Tibial artery (tissue), 4 donors: ENCODE results near the gene RNLS.

Experiments
- DNase-seq, 2 donors: peaks; one replicate each; pipeline ENCODE4 v3.0.0-alpha.2; 2019
- H3K27ac ChIP-seq, 2 donors: fragments of 200-600 bp; sonication (generic) in 1 of 2; 1 replicate in 1 of 2; 2 replicates in 1 of 2; pipeline ENCODE4 v1.5.1; 2018 to 2019; ENCODE audit warnings: mild to moderate bottlenecking in 1 of 2
- H3K27me3 ChIP-seq, 2 donors: fragments of 200-600 bp; sonication (generic) in 1 of 2; one replicate each; pipeline versions ENCODE4 v1.5.1 to v1.6.0; 2016 to 2019
- H3K36me3 ChIP-seq, 3 donors: fragments of 200-600 bp; sonication (generic) in 2 of 3; one replicate each; pipeline ENCODE4 v1.5.1; 2016 to 2019; ENCODE audit warnings: mild to moderate bottlenecking in 2 of 3
- H3K4me1 ChIP-seq, 4 donors: fragments of 200-600 bp; sonication (generic) in 2 of 4; 1 replicate in 3 of 4; 2 replicates in 1 of 4; pipeline ENCODE4 v1.5.1; 2016 to 2019
- H3K4me3 ChIP-seq, 2 donors: fragments of 200-600 bp; sonication (generic) in 1 of 2; 1 replicate in 1 of 2; 2 replicates in 1 of 2; pipeline ENCODE4 v1.5.1; 2018 to 2019; ENCODE audit warnings: mild to moderate bottlenecking in 2 of 2
- H3K9me3 ChIP-seq, 3 donors: fragments of 200-600 bp; sonication (generic) in 1 of 3; one replicate each; pipeline ENCODE4 v1.5.1; 2016 to 2019
- intact Hi-C: fragments of 100-400 bp; cut with DNase I; formaldehyde crosslinking; loops from one replicate; pipeline ENCODE4 v1.15.0; 2023; ENCODE audit warnings: low total_unique reads
- TF ChIP-seq, protein P1 (sequence below), 2 experiments: fragments of 200-600 bp in 1 of 2; fragments of 450-650 bp in 1 of 2; IDR thresholded peaks; one replicate each; pipeline ENCODE4 v1.5.1; 2017 to 2019; ENCODE audit warnings: antibody characterized with exemption in 2 of 2, mild to moderate bottlenecking in 1 of 2, moderate library complexity in 1 of 2

Gene RNLS

DNA sequence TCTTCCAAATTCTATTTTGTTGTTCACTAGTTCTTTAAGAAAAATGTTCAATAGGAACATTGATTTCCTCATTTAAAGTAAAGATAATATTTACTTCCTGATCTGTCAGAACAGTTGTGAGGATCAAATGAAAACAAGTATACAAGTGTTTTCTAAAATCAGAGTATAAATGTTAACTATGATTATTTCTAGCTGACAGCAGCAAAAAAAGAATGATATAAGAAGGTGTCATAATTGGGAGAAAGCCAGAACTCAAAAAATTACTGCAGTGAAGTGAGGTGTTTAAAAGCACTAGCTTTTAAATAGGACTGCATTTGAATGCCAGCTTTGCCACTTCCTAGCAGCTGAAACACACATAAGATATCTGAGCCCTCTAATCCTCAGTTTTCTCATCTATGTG lies 283.3 kb downstream of the RNLS start:
- Histone ChIP-seq H3K4me1 (no peaks in the 10 kb centered on the region), H3K9me3 (no peaks in the 10 kb centered on the region), H3K4me3 (no peak overlapping the region), H3K27me3 (no peaks in the 10 kb centered on the region), H3K27ac (no peak overlapping the region), H3K36me3 (no peaks in the 10 kb centered on the region)
- intact Hi-C loops, result no loop called here
- TF ChIP-seq, protein P1, sequence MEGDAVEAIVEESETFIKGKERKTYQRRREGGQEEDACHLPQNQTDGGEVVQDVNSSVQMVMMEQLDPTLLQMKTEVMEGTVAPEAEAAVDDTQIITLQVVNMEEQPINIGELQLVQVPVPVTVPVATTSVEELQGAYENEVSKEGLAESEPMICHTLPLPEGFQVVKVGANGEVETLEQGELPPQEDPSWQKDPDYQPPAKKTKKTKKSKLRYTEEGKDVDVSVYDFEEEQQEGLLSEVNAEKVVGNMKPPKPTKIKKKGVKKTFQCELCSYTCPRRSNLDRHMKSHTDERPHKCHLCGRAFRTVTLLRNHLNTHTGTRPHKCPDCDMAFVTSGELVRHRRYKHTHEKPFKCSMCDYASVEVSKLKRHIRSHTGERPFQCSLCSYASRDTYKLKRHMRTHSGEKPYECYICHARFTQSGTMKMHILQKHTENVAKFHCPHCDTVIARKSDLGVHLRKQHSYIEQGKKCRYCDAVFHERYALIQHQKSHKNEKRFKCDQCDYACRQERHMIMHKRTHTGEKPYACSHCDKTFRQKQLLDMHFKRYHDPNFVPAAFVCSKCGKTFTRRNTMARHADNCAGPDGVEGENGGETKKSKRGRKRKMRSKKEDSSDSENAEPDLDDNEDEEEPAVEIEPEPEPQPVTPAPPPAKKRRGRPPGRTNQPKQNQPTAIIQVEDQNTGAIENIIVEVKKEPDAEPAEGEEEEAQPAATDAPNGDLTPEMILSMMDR (IDR thresholded peaks at IDR 0.05), result no peak
- no peak for DNase-seq

DNA sequence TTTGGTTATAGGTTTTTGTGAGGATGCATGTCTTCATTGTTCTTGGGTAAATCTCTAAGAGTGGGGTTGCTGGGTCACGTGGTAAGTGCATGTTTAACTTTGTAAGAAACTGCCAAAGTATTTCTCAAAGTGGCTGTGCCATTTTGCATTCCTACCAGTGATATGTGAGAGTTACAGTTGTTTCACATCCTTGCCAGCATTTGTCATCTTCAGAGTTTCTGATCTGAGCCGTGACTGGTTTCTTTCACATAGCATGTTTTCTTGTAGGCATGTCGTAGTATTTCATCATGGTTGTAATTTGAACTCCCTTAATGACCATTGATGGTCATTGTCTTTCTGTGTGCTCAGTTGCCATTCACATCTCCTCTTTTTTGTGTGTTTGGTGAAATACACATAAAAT lies 286.0 kb downstream of the RNLS start:
- no peaks in the 10 kb centered on the region for H3K36me3 ChIP-seq
- no peaks in the 10 kb centered on the region for H3K27me3 ChIP-seq
- TF ChIP-seq, protein P1 (IDR thresholded peaks at IDR 0.05), result no peak
- H3K27ac ChIP-seq, result no peak overlapping the region
- DNase-seq, result no peak
- no peaks in the 10 kb centered on the region for H3K9me3 ChIP-seq
- no peaks in the 10 kb centered on the region for H3K4me1 ChIP-seq
- intact Hi-C loops, result no loop called here
- H3K4me3 ChIP-seq, result no peak overlapping the region

DNA sequence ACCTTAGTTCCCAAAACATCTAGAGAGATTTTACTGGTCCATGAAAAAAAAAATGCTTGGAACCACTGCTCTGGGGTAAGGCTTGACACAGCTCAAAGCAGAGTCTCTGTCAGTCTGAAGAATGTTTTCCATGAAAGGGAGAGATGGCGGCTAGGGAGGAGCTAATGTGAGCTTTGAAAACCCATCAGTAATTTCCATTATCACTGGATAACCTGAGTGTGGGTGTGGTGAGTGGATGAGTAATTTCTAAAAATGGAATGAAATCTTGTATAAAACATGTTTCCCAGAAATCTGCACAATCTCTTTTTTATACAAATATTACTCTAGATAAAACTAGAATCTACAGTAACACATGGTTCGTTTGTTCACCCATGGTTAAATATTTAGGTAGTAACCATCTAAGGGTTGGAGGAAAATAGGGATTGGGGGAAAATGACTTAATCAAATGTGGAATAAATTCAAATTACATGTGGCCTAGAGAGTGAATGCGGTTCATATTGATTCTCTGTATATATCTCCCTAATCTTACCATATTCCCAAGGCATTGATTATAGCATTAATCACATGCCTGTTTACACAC lies 289.4 kb downstream of the RNLS start:
- no peaks in the 10 kb centered on the region for H3K36me3 ChIP-seq
- no peak overlapping the region for H3K27ac ChIP-seq
- TF ChIP-seq, protein P1 (IDR thresholded peaks at IDR 0.05), result no peak
- H3K4me1 ChIP-seq, result peaks cover 0 to 3% (median 0%) of the 10 kb centered on the region in 4 donors
- intact Hi-C loops, result no loop called here
- no peaks in the 10 kb centered on the region for H3K27me3 ChIP-seq
- no peaks in the 10 kb centered on the region for H3K9me3 ChIP-seq
- DNase-seq, result no peak
- H3K4me3 ChIP-seq, result no peak overlapping the region

DNA sequence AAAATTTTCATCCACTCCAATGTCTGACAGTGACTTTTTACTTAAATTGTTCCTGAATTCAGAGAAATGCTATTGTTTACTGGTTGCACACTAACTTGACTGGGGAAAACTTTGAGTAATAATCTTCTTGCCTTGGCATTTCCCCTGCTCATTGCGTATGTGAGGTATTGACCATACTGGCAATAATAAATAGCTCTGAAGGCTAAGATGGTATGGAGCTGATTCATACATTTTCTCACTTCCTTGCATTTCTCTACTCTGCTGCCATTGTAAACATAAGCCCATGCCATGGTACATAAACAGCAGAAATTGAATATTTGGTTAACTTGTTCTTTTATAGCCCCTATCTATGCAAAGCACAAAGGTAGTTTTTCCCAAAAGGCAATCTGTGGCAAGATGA lies 290.0 kb downstream of the RNLS start:
- H3K4me3 ChIP-seq, result no peak overlapping the region
- no peak for DNase-seq
- no peaks in the 10 kb centered on the region for H3K9me3 ChIP-seq
- H3K36me3 ChIP-seq, result no peaks in the 10 kb centered on the region
- TF ChIP-seq, protein P1 (IDR thresholded peaks at IDR 0.05), result no peak
- no peaks in the 10 kb centered on the region for H3K27me3 ChIP-seq
- no peak overlapping the region for H3K27ac ChIP-seq
- peaks cover 0 to 3% (median 0%) of the 10 kb centered on the region in 4 donors for H3K4me1 ChIP-seq
- intact Hi-C loops, result no loop called here

DNA sequence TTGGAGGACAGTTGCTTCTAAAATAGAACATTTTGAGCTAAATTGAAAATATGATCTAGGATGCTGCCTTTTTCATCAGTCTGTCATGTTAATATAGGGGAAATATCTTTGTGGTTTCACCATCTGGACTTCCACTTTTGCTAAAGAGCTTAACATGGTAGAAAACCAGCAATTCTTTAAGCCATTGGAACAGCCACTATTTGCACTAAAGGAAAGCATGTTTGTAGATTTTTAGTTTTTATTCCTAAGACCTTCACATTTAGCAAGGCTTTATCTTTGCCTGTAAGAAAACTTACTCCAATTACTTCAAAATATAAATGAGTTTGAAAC lies 291.0 kb downstream of the RNLS start:
- TF ChIP-seq, protein P1 (IDR thresholded peaks at IDR 0.05), result no peak
- Histone ChIP-seq H3K9me3 (no peaks in the 10 kb centered on the region), H3K36me3 (no peaks in the 10 kb centered on the region), H3K27ac (no peak overlapping the region), H3K27me3 (no peaks in the 10 kb centered on the region), H3K4me3 (no peak overlapping the region), H3K4me1 (peaks cover 0 to 3% (median 0%) of the 10 kb centered on the region in 4 donors)
- DNase-seq, result no peak
- intact Hi-C loops, result no loop called here
